H9 (cell line): ENCODE results near the gene RRP9. TPM values are rescaled to one million over a fixed set of nuclear protein-coding genes. Genes with fewer than 3 reads are reported as not detected.

Source experiments
- DNase-seq: peaks from one replicate; pipeline ENCODE4 v3.0.0-alpha.2; 2017
- H2AFZ ChIP-seq: one replicate; pipeline ENCODE4 v1.6.1; 2013; ENCODE audit warnings: mild to moderate bottlenecking, low read length, control low read depth, moderate library complexity
- H2AK5ac ChIP-seq: 2 replicates; pipeline ENCODE4 v1.6.1; 2013; ENCODE audit warnings: low read length, control low read depth, mixed read lengths; ENCODE audit not compliant: insufficient read length
- H2BK120ac ChIP-seq: one replicate; pipeline ENCODE4 v1.6.1; 2013; ENCODE audit warnings: low read depth, mild to moderate bottlenecking, low read length, control low read depth, inconsistent platforms; ENCODE audit not compliant: poor library complexity, severe bottlenecking
- H2BK12ac ChIP-seq: 2 replicates; pipeline ENCODE4 v1.6.1; 2013; ENCODE audit warnings: low read length, control low read depth, mixed read lengths, low read depth; ENCODE audit not compliant: insufficient read length
- H2BK15ac ChIP-seq: 2 replicates; pipeline ENCODE4 v1.6.1; 2013; ENCODE audit warnings: low read depth, low read length, control low read depth
- H2BK20ac ChIP-seq: one replicate; pipeline ENCODE4 v1.6.1; 2013; ENCODE audit warnings: low read depth, mild to moderate bottlenecking, low read length, control low read depth, inconsistent platforms; ENCODE audit not compliant: poor library complexity, severe bottlenecking
- H2BK5ac ChIP-seq: 2 replicates; pipeline ENCODE4 v1.6.1; 2013; ENCODE audit warnings: low read length, control low read depth, mixed read lengths; ENCODE audit not compliant: insufficient read length
- H3K14ac ChIP-seq: 2 replicates; pipeline ENCODE4 v1.6.1; 2013; ENCODE audit warnings: low read length, control low read depth; ENCODE audit not compliant: insufficient read depth
- H3K18ac ChIP-seq: 2 replicates; pipeline ENCODE4 v1.6.1; 2013; ENCODE audit warnings: low read depth, mild to moderate bottlenecking, mixed read lengths, low read length, control low read depth; ENCODE audit not compliant: insufficient read length
- H3K23ac ChIP-seq: 2 replicates; pipeline ENCODE4 v1.6.1; 2013; ENCODE audit warnings: low read length, control low read depth, mixed read lengths, low read depth; ENCODE audit not compliant: insufficient read length
- H3K23me2 ChIP-seq: 2 replicates; pipeline ENCODE4 v1.6.1; 2013; ENCODE audit warnings: low read depth, mild to moderate bottlenecking, mixed read lengths, low read length, control low read depth; ENCODE audit not compliant: insufficient read length, poor library complexity, severe bottlenecking
- H3K27ac ChIP-seq: 2 replicates; pipeline ENCODE4 v1.5.1; 2013; ENCODE audit warnings: low read length, control low read depth, mixed read lengths, low read depth; ENCODE audit not compliant: insufficient read length
- H3K27me3 ChIP-seq: 2 replicates; pipeline ENCODE4 v1.6.1; 2013; ENCODE audit warnings: low read length, control low read depth, inconsistent platforms; ENCODE audit not compliant: insufficient read depth
- H3K4ac ChIP-seq: 2 replicates; pipeline ENCODE4 v1.6.1; 2013; ENCODE audit warnings: low read depth, mild to moderate bottlenecking, control low read depth, inconsistent platforms, low read length, moderate library complexity
- H3K4me1 ChIP-seq: 2 replicates; pipeline ENCODE4 v1.6.1; 2013; ENCODE audit warnings: low read length, control low read depth, inconsistent platforms; ENCODE audit not compliant: insufficient read depth
- H3K4me2 ChIP-seq: 2 replicates; pipeline ENCODE4 v1.6.1; 2013; ENCODE audit warnings: low read length, control low read depth, mixed read lengths; ENCODE audit not compliant: insufficient read length, insufficient read depth
- H3K56ac ChIP-seq: 2 replicates; pipeline ENCODE4 v1.6.1; 2013; ENCODE audit warnings: low read depth, mild to moderate bottlenecking, mixed read lengths, low read length, control low read depth; ENCODE audit not compliant: insufficient read length
- H3K79me1 ChIP-seq: 2 replicates; pipeline ENCODE4 v1.6.1; 2013; ENCODE audit warnings: low read depth, mild to moderate bottlenecking, moderate library complexity, low read length, control low read depth, inconsistent platforms; ENCODE audit not compliant: insufficient read depth, poor library complexity, severe bottlenecking
- H3K79me2 ChIP-seq: 2 replicates; pipeline ENCODE4 v1.6.1; 2013; ENCODE audit warnings: low read length, control low read depth, inconsistent platforms; ENCODE audit not compliant: insufficient read depth
- H3K9ac ChIP-seq: 2 replicates; pipeline ENCODE4 v1.6.1; 2013; ENCODE audit warnings: low read length, control low read depth, mixed read lengths; ENCODE audit not compliant: insufficient read length; ENCODE audit errors: extremely low read depth
- H3K9me3 ChIP-seq: one replicate; pipeline ENCODE4 v1.6.1; 2013; ENCODE audit warnings: low read depth, low read length, inconsistent platforms; ENCODE audit not compliant: control insufficient read depth
- H3T11ph ChIP-seq: one replicate; pipeline ENCODE4 v1.6.1; 2013; ENCODE audit warnings: mild to moderate bottlenecking, low read length, control low read depth, inconsistent platforms
- H4K20me1 ChIP-seq: one replicate; pipeline ENCODE4 v1.6.1; 2013; ENCODE audit not compliant: control insufficient read depth, insufficient read length, insufficient read depth
- H4K5ac ChIP-seq: 2 replicates; pipeline ENCODE4 v1.6.1; 2013; ENCODE audit warnings: low read depth, mild to moderate bottlenecking, mixed read lengths, low read length, control low read depth; ENCODE audit not compliant: insufficient read length
- H4K8ac ChIP-seq: replicated peaks from 2 replicates; pipeline ENCODE4 v1.6.1; 2013; ENCODE audit warnings: low read length, control low read depth, mixed read lengths, low read depth; ENCODE audit not compliant: insufficient read length
- H4K91ac ChIP-seq: 2 replicates; pipeline ENCODE4 v1.6.1; 2013; ENCODE audit warnings: low read depth, mild to moderate bottlenecking, moderate library complexity, mixed read lengths, low read length, control low read depth; ENCODE audit not compliant: insufficient read length
- H3K27ac Mint-ChIP-seq, 3 experiments: 2 replicates in 2 of 3; 3 replicates in 1 of 3; pipeline ENCODE4 v1.8.0; 2020 to 2021; ENCODE audit warnings: mixed read lengths in 3 of 3, mild to moderate bottlenecking in 1 of 3, moderate library complexity in 1 of 3
- H3K27me3 Mint-ChIP-seq: 2 replicates; pipeline ENCODE4 v1.8.0; 2021; ENCODE audit warnings: low read depth, mild to moderate bottlenecking, moderate library complexity, mixed read lengths
- H3K36me3 Mint-ChIP-seq, 3 experiments: 2 replicates in 2 of 3; 3 replicates in 1 of 3; pipeline ENCODE4 v1.8.0; 2020 to 2021; ENCODE audit warnings: low read depth in 3 of 3, mixed read lengths in 3 of 3; ENCODE audit not compliant: insufficient read depth in 1 of 3
- H3K4me1 Mint-ChIP-seq, 2 experiments: 2 replicates each; pipeline ENCODE4 v1.8.0; 2020; ENCODE audit warnings: mixed read lengths in 2 of 2
- H3K4me3 Mint-ChIP-seq, 2 experiments: 2 replicates in 1 of 2; 3 replicates in 1 of 2; pipeline ENCODE4 v1.8.0; 2020 to 2021; ENCODE audit warnings: mild to moderate bottlenecking in 2 of 2, mixed read lengths in 2 of 2, moderate library complexity in 1 of 2
- H3K9me3 Mint-ChIP-seq, 2 experiments: 2 replicates in 1 of 2; 3 replicates in 1 of 2; pipeline ENCODE4 v1.8.0; 2020; ENCODE audit warnings: mild to moderate bottlenecking in 2 of 2, mixed read lengths in 2 of 2, moderate library complexity in 1 of 2
- WGBS: extraction: QIAGEN DNeasy Blood & Tissue Kit; methylation state at CpG from one replicate; pipeline ENCODE4 v1.1.7; 2013; ENCODE audit warnings: missing lambda C conversion rate, low lambda C conversion rate, mixed read lengths; ENCODE audit not compliant: insufficient read length; ENCODE audit errors: extremely low coverage; 5-methylcytosine and 5-hydroxymethylcytosine counted together
- total RNA-seq: library from RNA; stranded (reverse); gene quantifications from 2 replicates; pipeline ENCODE4 v1.2.1, GENCODE V29; 2021
- TF ChIP-seq, protein P1 (sequence below): fragments of 200-600 bp; sonication (generic); conservative IDR thresholded peaks from 3 replicates; pipeline ENCODE4 v1.8.0; 2021; ENCODE audit warnings: antibody characterized with exemption, mild to moderate bottlenecking

Gene RRP9
- total RNA-seq, 1 experiment from 2014 or later: 64.0 TPM

DNA sequence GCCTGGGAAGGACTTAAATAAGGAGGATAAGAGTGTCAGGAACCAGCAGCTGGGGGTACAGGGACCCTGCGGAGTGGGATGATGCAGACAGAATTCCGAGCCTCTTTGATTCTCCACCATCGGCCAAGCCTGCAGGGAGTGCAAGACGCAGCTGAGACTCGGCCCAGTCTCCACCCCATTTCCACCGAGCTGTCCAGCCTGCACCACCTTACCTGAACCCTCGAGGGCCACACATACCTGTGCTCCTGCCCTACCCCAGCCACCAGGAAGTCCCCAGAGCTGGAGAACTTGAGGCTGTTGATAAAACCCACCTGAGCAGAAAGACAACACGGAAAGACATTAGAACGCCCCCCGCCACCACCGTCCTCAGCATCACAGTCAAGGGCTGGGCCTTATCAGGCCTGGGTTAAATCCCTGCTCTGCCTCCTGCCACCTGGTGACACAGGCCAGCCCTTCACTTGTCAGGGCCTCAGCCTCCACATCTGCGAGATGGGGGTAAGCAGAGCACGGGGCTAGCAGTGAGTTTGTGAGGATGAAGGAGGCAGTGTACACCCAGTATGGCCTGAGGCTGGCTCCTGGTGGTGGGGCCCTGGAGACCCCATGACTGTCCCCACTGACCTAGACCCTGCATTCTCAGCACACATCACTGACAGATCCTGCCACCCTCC lies 8.1 kb downstream of the RRP9 start:
- H3K27me3 ChIP-seq: no peaks in the 10 kb centered on the region
- Mint-ChIP-seq H3K27me3 (no peaks in the 10 kb centered on the region; the same call in 1 of the 2 replicates), H3K9me3 (no peaks in the 10 kb centered on the region), H3K27ac (no peak overlapping the region), H3K36me3 (peaks cover 49 to 75% (median 61%) of the 10 kb centered on the region in 3 experiments; a peak in 6 of 7 replicates), H3K4me1 (no peaks in the 10 kb centered on the region), H3K4me3 (no peak overlapping the region)
- no peak overlapping the region for H2BK5ac ChIP-seq
- H3K56ac ChIP-seq: no peak overlapping the region
- no CpG with 5 or more reads among the region's 13 CpGs for WGBS
- no peak overlapping the region for H2AFZ ChIP-seq
- H3T11ph ChIP-seq: no peak overlapping the region
- H3K23me2 ChIP-seq: no peaks in the 10 kb centered on the region
- H2BK15ac ChIP-seq: no peak overlapping the region
- no peak overlapping the region for H4K8ac ChIP-seq
- no peaks in the 10 kb centered on the region for H4K20me1 ChIP-seq
- no peak overlapping the region for H2AK5ac ChIP-seq
- H2BK12ac ChIP-seq: no peak overlapping the region
- no peak overlapping the region for H3K4ac ChIP-seq
- no peak overlapping the region for H3K4me2 ChIP-seq
- no peak overlapping the region for H3K18ac ChIP-seq
- H3K9me3 ChIP-seq: no peaks in the 10 kb centered on the region
- no peak overlapping the region for H3K14ac ChIP-seq
- no peak overlapping the region for H3K27ac ChIP-seq
- H3K9ac ChIP-seq: no peak overlapping the region
- peaks cover 1% of the 10 kb centered on the region for H3K79me1 ChIP-seq
- no peak overlapping the region for H4K5ac ChIP-seq
- no peaks in the 10 kb centered on the region for H3K79me2 ChIP-seq
- TF ChIP-seq, protein P1, sequence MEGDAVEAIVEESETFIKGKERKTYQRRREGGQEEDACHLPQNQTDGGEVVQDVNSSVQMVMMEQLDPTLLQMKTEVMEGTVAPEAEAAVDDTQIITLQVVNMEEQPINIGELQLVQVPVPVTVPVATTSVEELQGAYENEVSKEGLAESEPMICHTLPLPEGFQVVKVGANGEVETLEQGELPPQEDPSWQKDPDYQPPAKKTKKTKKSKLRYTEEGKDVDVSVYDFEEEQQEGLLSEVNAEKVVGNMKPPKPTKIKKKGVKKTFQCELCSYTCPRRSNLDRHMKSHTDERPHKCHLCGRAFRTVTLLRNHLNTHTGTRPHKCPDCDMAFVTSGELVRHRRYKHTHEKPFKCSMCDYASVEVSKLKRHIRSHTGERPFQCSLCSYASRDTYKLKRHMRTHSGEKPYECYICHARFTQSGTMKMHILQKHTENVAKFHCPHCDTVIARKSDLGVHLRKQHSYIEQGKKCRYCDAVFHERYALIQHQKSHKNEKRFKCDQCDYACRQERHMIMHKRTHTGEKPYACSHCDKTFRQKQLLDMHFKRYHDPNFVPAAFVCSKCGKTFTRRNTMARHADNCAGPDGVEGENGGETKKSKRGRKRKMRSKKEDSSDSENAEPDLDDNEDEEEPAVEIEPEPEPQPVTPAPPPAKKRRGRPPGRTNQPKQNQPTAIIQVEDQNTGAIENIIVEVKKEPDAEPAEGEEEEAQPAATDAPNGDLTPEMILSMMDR: no peak
- no peak overlapping the region for H2BK20ac ChIP-seq
- DNase-seq: no peak
- no peaks in the 10 kb centered on the region for H3K4me1 ChIP-seq
- no peak overlapping the region for H4K91ac ChIP-seq
- H2BK120ac ChIP-seq: no peak overlapping the region
- H3K23ac ChIP-seq: no peak overlapping the region
